Activated naive CD8-positive, alpha-beta T cell (primary cell): ENCODE results near the gene NAXE.
"Not testable (repeated sequence)": the region's sequence is repeated elsewhere in the genome, so short reads cannot be mapped to it uniquely, and the experiment has no call there.

Experiments used
- H3K27ac Mint-ChIP-seq: one replicate; pipeline ENCODE4 v1.8.0; 2021; ENCODE audit warnings: mixed read lengths
- H3K27me3 Mint-ChIP-seq: one replicate; pipeline ENCODE4 v1.8.0; 2021; ENCODE audit warnings: mixed read lengths
- H3K36me3 Mint-ChIP-seq: one replicate; pipeline ENCODE4 v1.8.0; 2021; ENCODE audit warnings: mixed read lengths
- H3K4me1 Mint-ChIP-seq: one replicate; pipeline ENCODE4 v1.8.0; 2021; ENCODE audit warnings: low read depth, mixed read lengths
- H3K4me3 Mint-ChIP-seq: one replicate; pipeline ENCODE4 v1.8.0; 2021; ENCODE audit warnings: mild to moderate bottlenecking, mixed read lengths
- H3K9me3 Mint-ChIP-seq: one replicate; pipeline ENCODE4 v1.8.0; 2021; ENCODE audit warnings: low read depth, mixed read lengths

Gene NAXE

DNA sequence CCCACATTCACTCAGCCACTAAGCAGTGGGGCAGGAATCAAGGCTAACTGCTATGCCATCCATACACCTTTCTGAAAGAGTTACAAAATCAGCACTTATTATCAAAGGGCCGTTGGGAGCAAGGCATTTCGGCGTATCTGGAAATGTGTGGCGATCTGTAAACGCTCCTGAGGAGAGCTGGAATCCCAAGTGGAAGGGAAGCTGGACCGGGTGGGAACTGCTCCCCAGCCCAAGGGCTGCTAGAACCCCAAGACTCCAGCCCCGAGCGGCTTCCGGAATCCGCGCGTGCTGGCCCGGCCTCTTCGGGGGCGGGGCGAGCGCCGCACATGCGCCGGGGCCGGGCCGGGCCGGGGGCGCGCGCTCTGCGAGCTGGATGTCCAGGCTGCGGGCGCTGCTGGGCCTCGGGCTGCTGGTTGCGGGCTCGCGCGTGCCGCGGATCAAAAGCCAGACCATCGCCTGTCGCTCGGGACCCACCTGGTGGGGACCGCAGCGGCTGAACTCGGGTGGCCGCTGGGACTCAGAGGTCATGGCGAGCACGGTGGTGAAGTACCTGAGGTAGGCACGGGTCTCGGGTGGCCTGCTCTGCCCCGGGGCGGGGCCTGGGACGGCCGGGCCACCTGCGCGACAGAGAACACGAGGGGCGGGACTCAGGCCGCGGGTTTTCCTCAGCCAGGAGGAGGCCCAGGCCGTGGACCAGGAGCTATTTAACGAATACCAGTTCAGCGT lies at the start of gene NAXE:
Gene NAXE, plus strand, starts transcription at position 345 of the 726 bp plus-strand sequence. Its CDS starts 29 bp downstream, at position 374.
- H3K27me3 Mint-ChIP-seq = no peaks in the 10 kb centered on the region
- H3K27ac Mint-ChIP-seq = peak within 1 kb of the TSS; percentile 92
- no peaks in the 10 kb centered on the region for H3K9me3 Mint-ChIP-seq
- peak within 1 kb of the TSS; percentile 92 for H3K4me3 Mint-ChIP-seq
- H3K4me1 Mint-ChIP-seq = peaks cover 27% of the 10 kb centered on the region
- H3K36me3 Mint-ChIP-seq = no peaks in the 10 kb centered on the region

DNA sequence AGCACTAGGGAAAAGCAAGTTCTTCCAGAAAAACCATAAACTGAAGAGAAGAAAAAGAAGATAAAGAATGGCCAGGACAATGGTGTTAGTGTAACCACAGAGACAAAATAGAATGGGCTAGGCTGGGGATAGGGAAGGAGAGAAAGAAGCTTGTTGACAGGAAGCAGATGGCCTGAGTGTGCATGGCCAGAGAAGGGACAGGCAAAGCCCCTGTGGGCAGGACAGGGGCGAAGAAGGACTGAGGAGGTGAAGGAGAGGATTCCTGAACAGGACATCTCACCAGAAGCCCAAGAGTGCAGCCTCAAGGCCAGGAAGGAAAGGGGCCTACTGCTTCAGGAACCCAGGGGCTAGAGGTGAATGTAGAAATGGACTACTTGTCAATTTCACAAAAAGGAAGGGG lies 48.5 kb upstream of the NAXE start:
- Mint-ChIP-seq H3K36me3 (no peaks in the 10 kb centered on the region), H3K9me3 (no peaks in the 10 kb centered on the region), H3K4me1 (no peaks in the 10 kb centered on the region), H3K27ac (no peak overlapping the region), H3K4me3 (no peak overlapping the region), H3K27me3 (no peaks in the 10 kb centered on the region)

GRCh38 chr1:156544592-156545102 lies 46.9 kb upstream of the NAXE start:
- H3K36me3 Mint-ChIP-seq = no peaks in the 10 kb centered on the region
- H3K27me3 Mint-ChIP-seq = no peaks in the 10 kb centered on the region
- no peaks in the 10 kb centered on the region for H3K9me3 Mint-ChIP-seq
- no peak overlapping the region for H3K27ac Mint-ChIP-seq
- no peak overlapping the region for H3K4me3 Mint-ChIP-seq
- no peaks in the 10 kb centered on the region for H3K4me1 Mint-ChIP-seq

GRCh38 chr1:156546267-156546666 lies 45.3 kb upstream of the NAXE start:
- no peaks in the 10 kb centered on the region for H3K27me3 Mint-ChIP-seq
- H3K9me3 Mint-ChIP-seq = no peaks in the 10 kb centered on the region
- no peak overlapping the region for H3K4me3 Mint-ChIP-seq
- no peak overlapping the region for H3K27ac Mint-ChIP-seq
- no peaks in the 10 kb centered on the region for H3K36me3 Mint-ChIP-seq
- H3K4me1 Mint-ChIP-seq = no peaks in the 10 kb centered on the region

GRCh38 chr1:156547434-156547833 lies 44.1 kb upstream of the NAXE start:
- Mint-ChIP-seq H3K36me3 (no peaks in the 10 kb centered on the region), H3K27ac (no peak overlapping the region), H3K27me3 (no peaks in the 10 kb centered on the region)

GRCh38 chr1:156547982-156548381 lies 43.6 kb upstream of the NAXE start:
- Mint-ChIP-seq H3K9me3 (no peaks in the 10 kb centered on the region), H3K27me3 (no peaks in the 10 kb centered on the region), H3K27ac (no peak overlapping the region), H3K4me3 (no peak overlapping the region), H3K4me1 (no peaks in the 10 kb centered on the region), H3K36me3 (no peaks in the 10 kb centered on the region)

More at GRCh38 chr1:156547434-156547833, 44.1 kb upstream of the NAXE start:
- Mint-ChIP-seq H3K9me3 (no peaks in the 10 kb centered on the region), H3K4me3 (no peak overlapping the region), H3K4me1 (no peaks in the 10 kb centered on the region)

DNA sequence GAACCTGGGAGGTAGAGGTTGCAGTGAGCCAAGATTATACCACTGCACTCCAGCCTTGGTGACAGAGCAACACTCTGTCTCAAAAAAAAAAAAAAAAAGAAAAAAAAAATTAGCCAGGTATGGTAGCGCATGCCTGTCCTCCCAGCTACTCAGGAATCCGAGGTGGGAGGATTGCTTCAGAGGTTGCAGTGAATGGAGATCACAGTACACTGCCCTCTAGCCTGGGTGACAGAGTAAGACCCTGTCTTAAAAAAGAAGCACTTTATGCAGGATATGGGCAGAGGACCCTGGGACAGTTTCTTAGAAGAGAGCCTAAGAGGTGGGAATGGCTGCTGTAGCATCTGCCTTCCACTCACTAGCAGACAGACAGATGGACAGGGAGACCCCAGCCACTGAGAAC lies 42.2 kb upstream of the NAXE start:
- H3K36me3 Mint-ChIP-seq = no peaks in the 10 kb centered on the region
- no peaks in the 10 kb centered on the region for H3K27me3 Mint-ChIP-seq
- H3K4me1 Mint-ChIP-seq = no peaks in the 10 kb centered on the region
- no peak overlapping the region for H3K4me3 Mint-ChIP-seq
- H3K9me3 Mint-ChIP-seq = no peaks in the 10 kb centered on the region
- H3K27ac Mint-ChIP-seq = no peak overlapping the region

- Mint-ChIP-seq H3K9me3 (no peaks in the 10 kb centered on the region), H3K4me1 (no peaks in the 10 kb centered on the region), H3K36me3 (no peaks in the 10 kb centered on the region), H3K27me3 (no peaks in the 10 kb centered on the region), H3K4me3 (no peak overlapping the region), H3K27ac (no peak overlapping the region)
Measured at GRCh38 chr1:156549831-156550230, 41.7 kb upstream of the NAXE start.

DNA sequence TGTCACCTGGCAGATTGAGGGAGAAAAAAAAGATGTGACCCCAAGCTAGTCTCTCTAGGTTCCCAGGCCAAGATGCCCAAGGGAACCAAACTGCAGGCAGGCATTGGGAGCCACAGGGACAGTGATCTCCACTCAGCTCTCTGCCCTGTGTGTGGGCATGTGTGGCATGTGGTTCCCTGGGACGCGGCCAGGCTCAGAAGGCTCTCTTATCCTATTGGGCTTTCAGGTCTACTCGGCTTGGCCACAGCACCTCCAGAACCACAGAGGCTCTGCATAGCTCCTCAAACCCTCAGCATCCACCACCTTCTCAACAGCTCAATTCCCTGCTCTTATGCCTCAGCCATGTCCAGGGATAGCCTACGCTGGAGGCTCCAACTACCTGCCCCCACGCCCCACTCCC lies 41.2 kb upstream of the NAXE start:
- H3K4me1 Mint-ChIP-seq = no peaks in the 10 kb centered on the region
- no peak overlapping the region for H3K27ac Mint-ChIP-seq
- no peaks in the 10 kb centered on the region for H3K9me3 Mint-ChIP-seq
- no peaks in the 10 kb centered on the region for H3K27me3 Mint-ChIP-seq
- H3K4me3 Mint-ChIP-seq = no peak overlapping the region
- no peaks in the 10 kb centered on the region for H3K36me3 Mint-ChIP-seq

GRCh38 chr1:156551066-156551643 lies 40.4 kb upstream of the NAXE start:
- Mint-ChIP-seq H3K4me1 (no peaks in the 10 kb centered on the region), H3K4me3 (no peak overlapping the region), H3K9me3 (no peaks in the 10 kb centered on the region), H3K36me3 (no peaks in the 10 kb centered on the region), H3K27me3 (no peaks in the 10 kb centered on the region), H3K27ac (no peak overlapping the region)

GRCh38 chr1:156551869-156552268 lies 39.7 kb upstream of the NAXE start:
- Mint-ChIP-seq H3K27me3 (no peaks in the 10 kb centered on the region), H3K27ac (no peak overlapping the region), H3K4me1 (no peaks in the 10 kb centered on the region), H3K4me3 (no peak overlapping the region), H3K36me3 (no peaks in the 10 kb centered on the region), H3K9me3 (no peaks in the 10 kb centered on the region)

GRCh38 chr1:156552518-156552917 lies 39.1 kb upstream of the NAXE start:
- Mint-ChIP-seq H3K4me3 (no peak overlapping the region), H3K4me1 (no peaks in the 10 kb centered on the region), H3K9me3 (no peaks in the 10 kb centered on the region), H3K36me3 (no peaks in the 10 kb centered on the region), H3K27ac (no peak overlapping the region), H3K27me3 (no peaks in the 10 kb centered on the region)

- not testable (repeated sequence) for H3K27ac Mint-ChIP-seq, H3K27me3 Mint-ChIP-seq, H3K4me1 Mint-ChIP-seq, H3K36me3 Mint-ChIP-seq, H3K9me3 Mint-ChIP-seq, H3K4me3 Mint-ChIP-seq
Measured at GRCh38 chr1:156552937-156553336, 38.6 kb upstream of the NAXE start.

DNA sequence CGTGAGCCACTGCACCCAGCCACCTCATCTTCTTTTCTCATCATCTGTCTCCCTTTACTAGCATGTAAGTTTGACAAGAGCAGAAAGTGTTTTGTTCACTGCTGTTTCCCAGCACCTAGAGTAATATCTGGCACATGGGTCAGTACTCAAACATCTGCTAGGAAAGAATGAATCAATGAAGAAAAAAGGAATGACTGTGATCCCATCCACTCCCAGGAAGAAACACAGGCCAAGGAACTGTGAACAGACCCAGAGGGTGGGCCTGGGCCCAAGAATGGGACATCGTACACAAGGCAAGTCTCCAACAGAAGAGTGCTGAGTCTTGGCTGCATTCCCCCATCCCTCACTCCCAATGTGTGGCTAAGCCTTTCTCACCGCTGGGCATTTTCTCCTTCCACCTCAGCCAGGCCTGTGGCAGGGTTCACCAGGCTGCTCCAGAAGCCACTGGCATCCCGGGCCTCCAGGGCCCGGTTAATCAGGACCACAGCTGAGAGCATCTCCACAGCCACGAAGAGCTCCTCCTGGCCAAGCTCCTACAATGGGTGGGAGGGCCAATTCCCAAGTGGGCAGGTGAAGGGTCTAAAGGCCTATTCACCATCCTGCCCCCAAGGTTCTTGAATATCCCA lies 37.6 kb upstream of the NAXE start:
- no peak overlapping the region for H3K27ac Mint-ChIP-seq

DNA sequence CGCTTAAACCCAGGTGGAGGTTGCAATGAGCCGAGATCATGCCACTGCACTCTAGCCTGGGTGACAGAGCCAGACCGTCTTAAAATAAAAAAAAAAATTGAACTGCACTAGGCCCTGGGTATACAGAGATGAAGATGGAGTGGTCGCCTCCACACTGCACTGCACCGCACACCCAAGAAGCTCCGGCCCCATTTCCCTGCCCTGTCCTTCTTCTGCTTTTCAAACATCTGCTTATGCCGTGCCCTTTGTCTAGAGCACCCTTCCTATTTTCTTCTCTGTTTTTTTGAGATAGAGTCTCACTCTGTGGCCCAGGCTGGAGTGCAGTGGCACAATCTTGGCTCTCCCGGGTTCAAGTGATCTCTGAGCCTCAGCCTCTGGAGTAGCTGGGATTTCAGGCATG lies 36.6 kb upstream of the NAXE start:
- Mint-ChIP-seq H3K4me3 (no peak overlapping the region), H3K27me3 (no peaks in the 10 kb centered on the region), H3K36me3 (no peaks in the 10 kb centered on the region), H3K27ac (no peak overlapping the region), H3K4me1 (no peaks in the 10 kb centered on the region), H3K9me3 (no peaks in the 10 kb centered on the region)

More for the DNA sequence above, 37.6 kb upstream of the NAXE start:
- no peaks in the 10 kb centered on the region for H3K36me3 Mint-ChIP-seq
- H3K4me1 Mint-ChIP-seq = no peaks in the 10 kb centered on the region
- no peak overlapping the region for H3K4me3 Mint-ChIP-seq
- H3K27me3 Mint-ChIP-seq = no peaks in the 10 kb centered on the region
- no peaks in the 10 kb centered on the region for H3K9me3 Mint-ChIP-seq
